Skin epidermis (tissue), 12 donors: Measurements from ENCODE around the gene SRGAP3.

Experiments used
- H3K27ac ChIP-seq, 21 experiments: fragments of 200-600 bp; sonication (generic) in 11 of 21; one replicate each; pipeline ENCODE4 v1.5.0; 2020; ENCODE audit warnings: mild to moderate bottlenecking in 3 of 21, inconsistent platforms in 2 of 21, moderate library complexity in 2 of 21
- H3K4me3 ChIP-seq, 7 experiments: fragments of 200-600 bp; sonication (generic) in 2 of 7; one replicate each; pipeline ENCODE4 v1.5.0; 2020; ENCODE audit warnings: inconsistent platforms in 2 of 7, mild to moderate bottlenecking in 2 of 7, moderate library complexity in 1 of 7

The SRGAP3 gene

DNA sequence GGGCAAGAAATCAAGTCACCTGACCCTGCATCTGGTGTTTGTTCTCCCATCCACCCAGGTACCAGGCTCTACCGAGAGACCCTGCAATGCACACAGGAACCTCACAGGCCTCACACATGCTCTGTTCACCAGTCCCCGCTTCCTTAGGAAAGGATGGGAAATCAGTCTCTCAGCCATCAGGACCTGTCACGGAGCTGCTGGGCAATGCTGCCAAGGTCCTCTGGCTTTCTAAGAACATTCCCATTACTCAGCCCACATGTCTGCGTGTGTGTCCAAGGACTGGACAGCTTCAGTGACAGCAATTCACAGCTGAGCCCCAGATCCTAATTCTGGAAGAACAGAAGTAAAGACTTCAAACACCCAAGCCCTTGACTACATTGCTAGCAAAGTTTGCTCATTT is 6.5 kb upstream of the SRGAP3 start:
- H3K27ac ChIP-seq, result no peak overlapping the region
- no peak overlapping the region for H3K4me3 ChIP-seq

DNA sequence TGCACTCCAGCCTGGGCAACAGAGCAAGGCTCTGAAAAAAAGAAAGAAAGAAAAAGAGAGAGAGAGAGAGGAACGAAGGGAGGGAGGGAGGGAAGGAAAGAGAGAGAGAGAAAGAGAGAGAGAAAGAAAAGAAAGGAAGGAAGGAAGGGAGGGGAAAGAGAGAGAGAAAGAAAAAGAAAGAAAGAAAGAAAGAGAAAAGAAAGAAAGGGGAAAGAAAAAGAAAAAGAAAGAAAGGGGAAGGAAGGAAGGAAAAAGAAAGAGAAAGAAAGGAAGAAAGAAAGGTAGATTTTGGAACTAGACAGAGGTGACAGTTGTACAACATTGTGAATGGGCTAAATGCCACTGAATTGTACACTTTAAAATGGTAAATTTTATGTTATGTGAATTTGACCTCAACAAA is 5.3 kb upstream of the SRGAP3 start:
- Histone ChIP-seq H3K4me3 (no peak overlapping the region), H3K27ac (no peak overlapping the region)

DNA sequence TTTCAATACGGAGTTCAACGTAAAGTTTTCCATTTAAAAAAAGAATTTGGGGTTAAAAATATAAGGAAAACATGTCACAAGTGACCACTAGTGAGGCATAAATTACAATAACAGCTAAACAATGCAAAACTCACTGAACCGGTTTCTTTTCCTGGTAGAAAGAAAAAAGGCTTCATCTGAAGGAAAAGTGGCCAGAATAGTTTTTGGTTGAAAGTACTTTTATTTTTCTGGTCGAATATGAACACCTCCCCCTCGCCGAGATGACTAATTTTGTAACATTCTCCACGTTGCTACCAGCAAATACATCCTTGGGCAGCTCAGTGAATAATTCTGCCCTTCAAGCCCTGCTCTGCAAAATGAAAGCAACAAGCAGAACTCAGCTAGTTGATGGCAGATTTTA is 3.9 kb upstream of the SRGAP3 start:
- Histone ChIP-seq H3K27ac (no peak overlapping the region), H3K4me3 (no peak overlapping the region)

DNA sequence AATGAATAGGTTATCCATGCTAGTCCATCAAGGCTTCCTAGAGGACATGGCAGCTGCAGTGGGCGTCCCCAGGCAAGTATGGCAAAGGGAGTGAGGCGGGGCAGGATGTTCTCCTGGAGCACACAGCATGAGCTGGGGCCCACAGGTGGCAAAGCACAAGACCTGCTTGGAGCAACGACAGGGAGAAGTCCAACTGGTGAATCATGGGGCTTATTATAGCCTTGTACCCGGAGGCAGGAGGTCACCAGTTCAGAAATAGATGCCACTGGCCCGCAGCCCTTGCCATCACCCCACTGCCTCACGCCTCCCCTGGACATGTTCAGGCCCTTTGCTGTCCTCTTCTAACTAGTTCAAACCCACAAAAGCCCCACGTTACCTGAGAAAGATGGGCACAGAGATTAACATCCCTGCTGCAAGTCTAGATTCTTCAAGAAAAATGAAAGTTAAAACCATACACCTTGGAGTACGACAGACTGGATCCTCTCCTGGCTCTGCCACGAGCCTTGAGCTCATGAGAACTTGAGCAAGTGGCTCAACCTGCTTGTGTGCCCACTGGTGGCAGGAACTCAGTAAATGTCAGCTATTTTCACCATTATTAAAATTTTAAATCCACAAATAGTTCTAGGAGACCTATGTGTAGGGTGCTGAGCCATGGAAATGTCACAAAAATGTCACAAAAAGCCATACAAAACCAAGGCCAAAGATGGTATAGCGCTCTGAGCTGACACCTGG is 1.8 kb upstream of the SRGAP3 start:
- Histone ChIP-seq H3K27ac (no peak overlapping the region), H3K4me3 (no peak overlapping the region)

DNA sequence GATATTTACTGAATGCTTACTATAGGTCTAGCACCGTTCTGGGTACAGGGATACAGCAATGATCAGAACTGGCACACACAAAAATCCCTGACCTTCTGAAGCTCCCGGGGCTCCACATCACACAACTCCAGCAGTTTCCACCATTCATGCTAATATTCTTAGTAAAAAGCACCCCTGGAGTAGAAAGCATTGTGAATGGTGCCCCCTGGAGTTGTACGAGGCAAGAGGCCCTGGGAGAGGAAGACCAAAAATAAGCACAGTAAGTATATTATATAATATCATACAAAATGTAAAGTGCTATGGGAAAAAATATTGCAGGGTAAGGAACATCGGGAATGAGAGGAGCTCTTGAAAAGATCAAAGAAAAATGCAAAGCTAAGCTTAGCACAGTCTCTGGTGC is 790 bp upstream of the SRGAP3 start:
- peak overlapping the region in 9 of 21 experiments; percentile 16 to 63 (median 43) for H3K27ac ChIP-seq

DNA sequence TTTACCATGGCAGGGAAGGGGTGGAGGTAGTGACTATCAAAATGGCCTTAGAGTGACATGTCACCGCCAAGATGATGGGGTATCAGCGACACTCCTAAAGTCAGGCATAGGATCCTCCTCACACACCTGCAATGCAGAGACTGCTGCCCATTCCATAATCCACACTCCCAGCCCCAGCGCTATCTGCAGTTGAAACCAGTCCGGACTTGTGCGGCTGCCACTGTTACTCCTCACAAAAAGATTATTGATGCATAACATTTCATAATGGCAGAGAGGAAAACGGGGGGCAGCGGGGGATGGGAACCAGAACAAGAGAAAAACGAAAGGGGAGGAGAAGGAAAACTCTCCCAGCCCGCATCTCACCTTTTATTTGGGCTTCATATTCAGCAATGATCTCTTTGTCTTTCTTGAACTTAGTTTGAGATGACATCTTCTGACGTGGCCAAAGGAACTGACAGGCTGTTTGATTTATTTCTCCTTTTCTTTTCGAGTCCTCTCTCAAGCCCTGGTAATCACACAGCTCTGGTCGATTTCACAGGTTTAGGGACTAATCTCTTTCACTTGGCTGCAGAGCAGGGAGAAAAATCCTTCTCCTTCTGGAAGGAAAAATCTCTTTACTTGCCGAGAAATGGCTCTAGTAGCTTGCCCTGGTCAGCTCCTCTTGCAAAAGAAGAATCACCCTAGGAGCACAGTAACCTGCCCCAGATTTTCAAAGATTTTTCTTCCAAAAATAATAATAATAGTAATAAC is 749 bp downstream of the SRGAP3 start:
- H3K27ac ChIP-seq, result peak overlapping the region in 13 of 21 experiments; percentile 11 to 68 (median 43)
- H3K4me3 ChIP-seq, result peak overlapping the region; percentile 36 to 59 (median 43)

More for the DNA sequence above, 790 bp upstream of the SRGAP3 start:
- H3K4me3 ChIP-seq, result no peak overlapping the region

DNA sequence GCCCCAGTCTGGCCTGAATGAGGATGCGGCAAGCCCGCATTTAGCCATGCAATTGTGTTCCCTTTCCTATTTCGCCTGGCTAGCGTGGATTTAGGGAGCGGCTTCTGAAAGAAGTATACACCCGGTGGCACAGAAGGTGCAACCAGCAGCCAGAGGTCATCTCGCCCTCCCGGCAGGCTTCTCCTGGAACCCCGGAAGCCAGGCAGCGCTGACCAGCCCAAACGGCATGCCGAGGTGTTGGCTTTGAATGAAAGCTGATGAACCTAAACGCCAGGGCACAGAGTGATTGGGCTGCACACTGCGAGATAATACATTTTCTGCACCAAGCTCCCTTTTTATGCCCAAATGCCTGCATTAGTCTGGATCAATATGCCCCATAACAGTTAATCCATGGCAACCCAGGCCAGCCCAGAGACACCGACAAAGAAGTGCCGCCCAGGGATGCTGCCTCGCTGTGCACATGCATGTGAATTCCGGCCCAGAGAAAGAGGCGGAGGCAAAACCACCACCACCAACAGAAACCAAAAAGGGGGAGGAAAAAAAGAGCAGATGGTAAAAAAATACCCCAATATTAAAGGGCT is 1.4 kb downstream of the SRGAP3 start:
- H3K4me3 ChIP-seq, result peak overlapping the region; percentile 36 to 59 (median 43)
- H3K27ac ChIP-seq, result peak overlapping the region in 2 of 21 experiments; percentile 19 to 29

DNA sequence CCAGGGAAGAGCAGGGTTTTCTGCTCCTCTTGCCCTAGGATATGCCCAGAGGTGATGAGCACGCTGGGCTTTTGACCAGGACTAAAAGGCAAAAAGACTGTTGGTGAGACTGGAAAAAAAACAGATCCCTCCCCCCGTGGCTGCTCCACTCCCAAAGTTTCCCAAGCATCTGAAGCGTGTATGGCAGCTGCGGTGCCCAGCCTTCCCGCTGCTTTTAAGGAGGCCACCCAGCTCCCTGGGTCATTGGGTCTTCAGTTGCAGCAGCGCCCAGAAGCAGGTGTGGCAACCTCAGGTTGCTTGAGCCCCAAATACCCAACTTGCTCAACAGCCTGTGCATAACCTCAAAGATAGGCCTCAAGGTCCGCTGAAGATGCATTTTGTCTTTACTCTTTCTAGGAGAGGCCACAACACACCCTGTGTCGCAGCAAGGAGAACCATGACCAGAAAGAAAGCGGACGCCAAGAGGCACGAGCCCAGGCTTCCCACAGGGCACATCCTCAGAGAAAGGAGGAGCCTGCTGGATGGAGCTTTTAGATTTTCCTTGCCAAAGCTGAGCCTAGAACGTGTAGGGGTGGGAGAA is 2.0 kb downstream of the SRGAP3 start:
- Histone ChIP-seq H3K4me3 (peak overlapping the region in 6 of 7 experiments; percentile 36 to 59 (median 42)), H3K27ac (no peak overlapping the region)

DNA sequence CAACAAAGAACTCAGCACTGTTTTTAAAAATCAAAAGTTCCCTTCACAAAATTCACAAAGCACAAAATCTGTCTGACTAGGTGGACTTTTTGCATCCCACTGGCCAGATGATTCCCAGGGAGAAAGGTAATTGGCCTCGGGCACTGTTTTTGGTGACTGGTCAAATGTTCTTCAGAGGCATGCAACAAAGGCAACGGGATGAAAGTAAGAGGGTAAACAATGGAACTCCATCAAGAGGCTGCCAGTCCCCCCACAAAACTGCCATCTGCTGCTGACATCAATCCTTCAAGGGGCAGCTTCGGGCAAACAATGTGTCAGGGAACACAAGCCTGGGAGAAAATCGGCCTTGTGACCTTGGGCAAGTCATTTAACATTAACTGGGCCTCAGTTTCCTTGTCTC is 3.3 kb downstream of the SRGAP3 start:
- Histone ChIP-seq H3K4me3 (no peak overlapping the region), H3K27ac (no peak overlapping the region)

DNA sequence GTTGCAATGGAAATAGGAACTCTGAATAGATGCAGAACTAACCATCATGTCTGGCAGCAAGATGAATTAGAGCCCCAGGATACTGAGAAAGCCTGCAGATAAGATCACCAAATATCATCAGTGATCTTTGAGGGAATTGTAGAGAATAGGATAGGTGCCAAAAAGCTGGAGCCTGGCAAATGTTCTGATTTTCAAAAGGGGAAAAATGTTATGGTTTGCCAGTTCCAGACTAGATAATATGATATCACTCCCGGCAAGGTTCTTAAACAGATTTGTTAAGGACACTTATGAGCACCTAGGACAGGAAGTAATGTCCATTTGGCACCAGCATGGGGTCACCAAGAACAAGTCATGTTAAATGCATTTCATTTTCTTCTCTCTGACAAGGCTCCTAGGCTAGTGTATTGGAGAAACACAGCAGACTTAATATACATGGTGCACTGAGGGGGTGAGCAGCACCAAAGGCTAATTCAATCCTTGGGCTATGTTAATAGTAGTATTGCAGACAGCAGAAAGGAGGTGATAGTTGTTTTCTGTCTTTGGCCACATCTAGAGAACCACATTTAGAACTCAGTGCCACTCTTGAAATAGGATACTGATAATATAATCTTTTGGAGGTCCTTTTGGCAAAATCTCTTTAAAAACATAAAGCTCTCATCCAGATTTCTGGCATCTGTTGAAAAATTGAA is 4.8 kb downstream of the SRGAP3 start:
- Histone ChIP-seq H3K4me3 (no peak overlapping the region), H3K27ac (no peak overlapping the region)

DNA sequence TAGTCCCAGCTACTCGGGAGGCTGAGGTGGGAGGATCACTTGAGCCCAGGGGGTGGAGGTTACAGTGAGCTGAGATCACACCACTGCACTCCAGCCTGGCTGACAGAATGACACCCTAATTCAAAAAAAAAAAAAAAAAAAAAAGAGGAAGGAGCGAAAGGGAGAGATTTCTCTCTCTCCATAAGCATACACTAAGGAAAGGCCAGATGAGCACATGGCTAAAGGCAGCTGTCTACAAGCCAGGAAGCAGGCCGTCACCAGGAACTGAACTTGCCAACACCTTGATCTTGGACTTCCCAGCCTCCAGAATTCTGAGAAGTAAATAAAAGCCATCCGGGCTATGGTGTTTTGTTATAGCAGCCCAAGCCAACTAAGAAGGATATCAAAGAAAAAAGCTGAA is 7.5 kb downstream of the SRGAP3 start:
- Histone ChIP-seq H3K27ac (no peak overlapping the region), H3K4me3 (no peak overlapping the region)

DNA sequence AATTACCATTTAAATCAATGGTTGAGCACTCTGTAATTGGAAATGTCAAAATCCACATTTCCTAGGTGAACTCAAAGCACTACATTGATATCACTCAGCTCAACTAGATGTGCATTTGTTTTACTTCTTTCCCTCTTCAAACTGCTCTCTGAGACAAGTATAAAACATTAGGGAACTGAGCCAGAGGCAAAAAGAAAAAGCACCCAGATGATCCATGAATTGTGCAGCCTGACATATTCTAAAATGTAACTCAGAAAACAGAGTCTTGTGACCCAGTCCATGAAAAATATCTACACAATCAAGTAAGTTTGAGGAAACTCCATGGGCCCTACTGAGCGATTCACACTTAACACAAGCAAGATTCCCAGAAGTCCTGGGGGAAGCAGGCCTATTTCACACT is 9.8 kb downstream of the SRGAP3 start:
- Histone ChIP-seq H3K27ac (no peak overlapping the region), H3K4me3 (no peak overlapping the region)

DNA sequence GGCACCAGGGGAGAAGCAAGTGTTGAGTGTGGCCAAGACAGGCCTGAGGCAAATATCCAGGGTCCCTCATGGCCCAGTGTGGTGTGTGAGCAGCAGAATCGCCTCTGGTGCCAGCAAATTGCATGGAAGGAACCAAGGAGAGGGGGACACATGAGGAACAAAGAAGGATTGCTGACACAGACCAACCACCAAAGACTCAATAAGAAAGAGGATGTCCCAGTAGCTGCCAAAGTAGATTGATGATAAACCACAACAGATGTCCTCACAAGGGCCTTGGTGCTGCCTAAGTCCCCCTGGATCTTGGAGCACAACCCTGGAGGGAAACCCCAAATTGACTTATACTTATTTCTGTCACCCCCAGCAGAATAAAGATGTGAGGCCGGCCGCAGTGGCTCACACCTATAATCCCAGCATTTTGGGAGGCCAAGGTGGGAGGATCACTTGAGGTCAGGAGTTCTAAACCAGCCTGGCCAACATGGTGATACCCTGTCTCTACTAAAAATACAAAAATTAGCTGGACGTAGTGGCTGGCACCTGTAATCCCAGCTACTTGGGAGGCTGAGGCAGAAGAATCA is 10.6 kb downstream of the SRGAP3 start:
- no peak overlapping the region for H3K27ac ChIP-seq
- no peak overlapping the region for H3K4me3 ChIP-seq

DNA sequence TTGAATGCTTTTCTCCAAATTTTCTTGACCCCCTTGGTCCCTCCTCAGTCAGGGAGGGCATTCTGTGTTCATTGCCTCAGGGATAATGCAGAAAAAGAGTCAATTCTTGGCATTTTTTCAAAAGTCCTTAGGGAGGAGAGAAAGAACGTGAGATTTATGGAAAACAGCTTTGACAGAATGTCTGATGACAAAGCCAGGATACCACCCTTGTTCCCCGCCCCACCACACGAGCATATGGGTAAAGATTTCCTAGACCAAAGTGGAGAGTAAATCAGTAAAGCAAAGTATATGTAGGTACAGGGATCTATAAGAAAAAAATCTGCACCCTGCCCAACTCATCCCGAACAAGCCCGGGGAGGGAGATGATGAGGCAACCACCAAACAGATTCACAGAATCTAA is 11.2 kb downstream of the SRGAP3 start:
- Histone ChIP-seq H3K4me3 (no peak overlapping the region), H3K27ac (no peak overlapping the region)

DNA sequence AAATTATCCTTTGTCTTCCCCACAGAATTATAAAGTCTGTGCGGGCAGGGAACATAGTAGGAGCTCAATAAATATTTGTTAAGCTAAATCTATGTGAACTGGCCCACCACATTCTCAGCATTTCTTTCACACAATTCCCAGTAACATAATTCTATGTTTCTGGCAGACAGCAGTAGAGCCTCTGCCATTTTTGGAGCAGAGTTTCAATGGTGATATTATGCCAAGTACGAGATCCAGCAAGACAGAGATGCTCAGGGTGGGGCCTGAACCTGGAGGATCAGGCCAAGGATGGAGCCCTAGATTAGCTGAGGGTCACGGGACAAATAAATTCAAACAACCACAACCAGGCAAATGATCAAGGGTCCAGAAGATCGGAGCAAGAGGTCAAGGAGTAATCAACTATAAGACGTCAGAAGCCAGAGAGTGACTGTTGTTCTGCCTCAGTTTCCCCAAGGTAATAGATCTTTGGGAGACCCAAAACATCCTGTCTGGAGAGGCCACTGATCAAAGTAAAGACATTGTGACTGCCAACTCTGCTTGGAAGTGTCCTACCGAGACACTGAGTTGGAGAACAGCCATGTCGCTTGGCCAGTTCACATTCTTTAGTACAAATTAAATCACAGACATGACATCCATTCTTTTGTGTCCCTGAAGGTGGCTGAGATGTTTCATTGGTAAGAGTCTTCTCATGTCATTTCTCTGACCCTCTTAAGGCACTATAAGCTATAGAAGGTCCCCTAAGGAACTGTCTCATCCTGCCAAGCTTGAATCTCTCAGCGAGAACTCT is 15.4 kb downstream of the SRGAP3 start:
- Histone ChIP-seq H3K4me3 (no peak overlapping the region), H3K27ac (no peak overlapping the region)

DNA sequence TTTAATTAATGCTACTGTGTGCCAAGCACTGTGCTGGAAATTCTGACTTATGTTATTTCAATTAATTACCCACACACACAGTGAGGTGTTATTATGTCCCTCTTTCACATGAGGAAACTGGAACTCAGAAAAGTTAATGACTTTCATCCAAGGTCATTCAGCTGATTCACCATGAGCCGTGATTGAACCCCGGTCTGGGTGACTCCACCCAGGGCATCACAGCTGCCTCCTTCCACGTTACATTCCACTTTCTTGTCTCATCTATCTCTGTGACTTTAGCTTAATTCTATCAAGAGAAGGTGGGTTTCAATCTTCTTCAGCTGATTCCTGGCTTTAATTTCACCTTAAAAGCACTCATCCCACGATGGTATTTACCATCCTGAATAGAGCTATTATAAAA is 16.3 kb downstream of the SRGAP3 start:
- Histone ChIP-seq H3K4me3 (no peak overlapping the region), H3K27ac (no peak overlapping the region)

DNA sequence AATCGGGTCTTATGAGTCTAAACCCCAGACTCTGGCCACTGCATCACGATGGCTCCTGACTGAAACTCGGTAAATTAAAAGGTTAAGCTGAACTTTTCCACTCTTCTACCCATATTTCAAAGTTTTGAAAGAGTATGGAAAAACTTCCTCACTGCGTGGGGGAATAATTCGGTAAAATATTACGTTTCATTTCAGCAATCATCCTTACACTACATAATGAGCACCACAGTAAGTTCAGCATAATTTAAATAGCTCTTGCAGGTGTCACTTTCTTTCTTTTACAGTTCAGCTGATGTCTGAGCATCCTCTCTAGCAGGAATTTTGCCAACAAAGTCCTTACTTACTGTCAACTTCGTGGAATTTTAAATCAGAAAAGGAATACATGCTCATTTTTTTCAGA is 17.5 kb downstream of the SRGAP3 start:
- Histone ChIP-seq H3K27ac (no peak overlapping the region), H3K4me3 (no peak overlapping the region)

DNA sequence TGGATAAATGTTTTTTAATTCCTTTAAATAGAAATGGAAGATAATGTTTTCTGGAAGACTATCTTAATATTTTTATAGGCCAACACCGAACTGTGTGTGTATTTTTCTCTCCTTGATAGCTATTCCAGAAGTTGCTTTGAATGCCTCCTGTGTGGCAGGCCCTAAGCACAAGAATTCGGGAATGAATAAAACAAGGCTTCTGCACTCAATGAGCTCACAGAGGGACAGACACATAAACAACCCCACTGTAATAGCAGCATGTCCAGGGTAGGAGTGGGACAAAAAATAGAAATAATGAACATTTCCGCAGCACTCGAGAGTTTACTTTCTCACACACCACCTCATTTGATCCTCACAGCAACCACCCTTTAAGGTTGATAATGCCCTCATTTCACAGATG is 18.0 kb downstream of the SRGAP3 start:
- H3K4me3 ChIP-seq, result no peak overlapping the region
- H3K27ac ChIP-seq, result no peak overlapping the region

DNA sequence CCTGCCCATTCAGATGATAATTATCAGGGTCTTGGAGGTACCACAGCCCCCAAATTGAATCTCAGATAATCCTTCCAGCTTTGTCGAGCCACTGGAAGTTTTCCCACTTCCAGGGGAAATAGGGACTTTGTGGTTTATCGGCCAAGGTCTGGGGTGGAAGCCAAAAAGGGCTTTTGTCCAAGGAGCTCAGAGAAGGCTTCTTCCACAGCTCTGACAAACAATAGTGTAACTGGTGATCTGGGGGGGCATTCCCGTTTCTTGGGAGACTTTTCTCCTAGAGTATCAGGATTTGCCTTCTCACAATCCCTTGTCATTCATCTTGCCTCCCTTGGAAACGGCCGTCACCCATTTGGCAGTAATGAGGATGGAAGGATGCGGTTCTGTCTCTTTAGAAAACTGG is 18.4 kb downstream of the SRGAP3 start:
- no peak overlapping the region for H3K4me3 ChIP-seq

More for the DNA sequence above, 18.4 kb downstream of the SRGAP3 start:
- no peak overlapping the region for H3K27ac ChIP-seq
